Lower leg skin (tissue), 4 donors: ENCODE results near the gene DCN. TPM values are rescaled to one million over a fixed set of nuclear protein-coding genes. Genes with fewer than 3 reads are reported as not detected.

ENCODE experiments used
- DNase-seq, 2 donors: peaks; one replicate each; pipeline ENCODE4 v3.0.0-alpha.2; 2019; ENCODE audit warnings: low spot score in 2 of 2
- H3K4me3 ChIP-seq: fragments of 200-600 bp; sonication (generic); 2 replicates; pipeline ENCODE4 v1.5.1; 2017; ENCODE audit warnings: mild to moderate bottlenecking, low read depth; ENCODE audit not compliant: poor library complexity, severe bottlenecking
- CTCF ChIP-seq, 3 donors: fragments of 450-650 bp; IDR thresholded peaks; one replicate each; pipeline ENCODE4 v1.5.1; 2016; ENCODE audit warnings: antibody characterized with exemption in 3 of 3, mild to moderate bottlenecking in 3 of 3, moderate library complexity in 2 of 3
- POLR2A ChIP-seq, 2 donors: fragments of 450-650 bp; IDR thresholded peaks; one replicate each; pipeline ENCODE4 v1.6.1; 2016 to 2017; ENCODE audit warnings: antibody characterized with exemption in 2 of 2, mild to moderate bottlenecking in 1 of 2, moderate library complexity in 1 of 2
- WGBS, 2 donors: methylation state at CpG; one replicate each; pipeline ENCODE4 v1.1.5; 2018; 5-methylcytosine and 5-hydroxymethylcytosine counted together
- intact Hi-C: fragments of 100-400 bp; cut with DNase I; formaldehyde crosslinking; loops from one replicate; pipeline ENCODE4 v1.15.0; 2023; ENCODE audit warnings: low total_unique reads
- total RNA-seq, 4 donors: library from RNA; depleted of rRNA; stranded (reverse); fragments of >200 nt; gene quantifications; one replicate each; pipeline ENCODE4 v1.1.0, GENCODE V29; 2016

DCN gene
- total RNA-seq, 4 donors from 2014 or later: 497 to 1,618 (median 522) TPM

- H3K4me3 ChIP-seq: no peak overlapping the region
- intact Hi-C loops: no loop called here
- TF ChIP-seq POLR2A (IDR thresholded peaks at IDR 0.05): no peak
- TF ChIP-seq CTCF (IDR thresholded peaks at IDR 0.05): no peak
- 80 to 82% methylated on average over 4 of the region's 4 CpGs for WGBS, 2 donors
- DNase-seq: no peak
Measured at GRCh38 chr12:91093341-91093740, 89.3 kb downstream of the DCN start.

- intact Hi-C loops: no loop called here
- TF ChIP-seq CTCF (IDR thresholded peaks at IDR 0.05) (no peak), POLR2A (IDR thresholded peaks at IDR 0.05) (no peak)
- H3K4me3 ChIP-seq: no peak overlapping the region
- no peak for DNase-seq
- WGBS, 2 donors: 78 to 79% methylated on average over 6 of the region's 6 CpGs
Measured at GRCh38 chr12:91091916-91092715, 90.5 kb downstream of the DCN start.

Other genes with a start within 250 kb of the DCN start
- gene CCER1, start 227.6 kb downstream of the DCN start, total RNA-seq: not detected
- gene EPYC, start 177.8 kb downstream of the DCN start, total RNA-seq: not detected
- not detected for gene KERA, start 124.8 kb downstream of the DCN start, total RNA-seq
- gene LUM, start 71.3 kb downstream of the DCN start, total RNA-seq: 10 to 100 TPM; 11.2 to 56.4 (median 24.5) TPM